Stimulated activated CD8-positive, alpha-beta memory T cell treated with anti-CD3 and anti-CD28 coated beads, Interleukin-2, amount 100 ng/mL, for 48 hours (primary cell): Measurements from ENCODE around the gene HIVEP3.

ENCODE experiments used
- DNase-seq, 2 donors: peaks; one replicate each; pipeline ENCODE4 v3.0.0-alpha.2; 2020; ENCODE audit warnings: low read depth in 2 of 2

HIVEP3 gene

GRCh38 chr1:41762251-41762650, 156.5 kb downstream of the HIVEP3 start:
- DNase-seq = no peak

GRCh38 chr1:41758904-41759548, 159.7 kb downstream of the HIVEP3 start:
- DNase-seq = no peak

- DNase-seq = no peak
These were observed 160.2 kb downstream of the HIVEP3 start for GRCh38 chr1:41758500-41758899.

- no peak for DNase-seq
These were observed 164.2 kb downstream of the HIVEP3 start for GRCh38 chr1:41754540-41754939.

- DNase-seq = no peak
These were observed 166.1 kb downstream of the HIVEP3 start for GRCh38 chr1:41752514-41753170.

- DNase-seq = no peak
These were observed 166.8 kb downstream of the HIVEP3 start for GRCh38 chr1:41751804-41752513.

GRCh38 chr1:41749991-41750745, 168.6 kb downstream of the HIVEP3 start:
- no peak for DNase-seq

- DNase-seq = no peak
These were observed 173.7 kb downstream of the HIVEP3 start for GRCh38 chr1:41745022-41745421.

GRCh38 chr1:41743366-41743765, 175.4 kb downstream of the HIVEP3 start:
- no peak for DNase-seq

- DNase-seq = no peak
These were observed 176.5 kb downstream of the HIVEP3 start for GRCh38 chr1:41742219-41742618.

- DNase-seq = no peak
These were observed 177.5 kb downstream of the HIVEP3 start for GRCh38 chr1:41741244-41741643.

- DNase-seq = no peak
These were observed 178.0 kb downstream of the HIVEP3 start for GRCh38 chr1:41740630-41741239.

- no peak for DNase-seq
These were observed 178.7 kb downstream of the HIVEP3 start for GRCh38 chr1:41740058-41740457.

- DNase-seq = peak; percentile 84
These were observed 179.4 kb downstream of the HIVEP3 start for GRCh38 chr1:41739061-41739955.

- no peak for DNase-seq
These were observed 180.2 kb downstream of the HIVEP3 start for GRCh38 chr1:41738475-41738874.

- no peak for DNase-seq
These were observed 180.7 kb downstream of the HIVEP3 start for GRCh38 chr1:41738006-41738405.

- DNase-seq = no peak
These were observed 183.0 kb downstream of the HIVEP3 start for GRCh38 chr1:41735631-41736260.

- no peak for DNase-seq
These were observed 183.6 kb downstream of the HIVEP3 start for GRCh38 chr1:41735139-41735538.

- no peak for DNase-seq
These were observed 184.3 kb downstream of the HIVEP3 start for GRCh38 chr1:41734201-41734970.

- no peak for DNase-seq
These were observed 185.0 kb downstream of the HIVEP3 start for GRCh38 chr1:41733725-41734124.
